Stimulated activated CD8-positive, alpha-beta memory T cell treated with anti-CD3 and anti-CD28 coated beads, Interleukin-12 subunit alpha, Interleukin-12 subunit beta, amount 100 ng/mL, for 24 hours (primary cell): ENCODE data around the gene ZFYVE21.

Experiments used
- DNase-seq: peaks from one replicate; pipeline ENCODE4 v3.0.0-alpha.2; 2020; ENCODE audit errors: extremely low read depth

The ZFYVE21 gene

GRCh38 chr14:103737432-103738045 lies 21.9 kb downstream of the ZFYVE21 start:
- DNase-seq, result no peak

- no peak for DNase-seq
Measured at GRCh38 chr14:103738166-103738565, 22.6 kb downstream of the ZFYVE21 start.

- no peak for DNase-seq
Measured at GRCh38 chr14:103738701-103739451, 23.3 kb downstream of the ZFYVE21 start.

GRCh38 chr14:103739466-103739792 lies 23.8 kb downstream of the ZFYVE21 start:
- no peak for DNase-seq

GRCh38 chr14:103739793-103740501 lies 24.3 kb downstream of the ZFYVE21 start:
- DNase-seq, result no peak

- no peak for DNase-seq
Measured at GRCh38 chr14:103740991-103741689, 25.5 kb downstream of the ZFYVE21 start.

- no peak for DNase-seq
Measured at GRCh38 chr14:103741876-103742275, 26.3 kb downstream of the ZFYVE21 start.

GRCh38 chr14:103742499-103743255 lies 27.1 kb downstream of the ZFYVE21 start:
- DNase-seq, result no peak

- DNase-seq, result no peak
Measured at GRCh38 chr14:103743691-103744090, 28.1 kb downstream of the ZFYVE21 start.

- no peak for DNase-seq
Measured at GRCh38 chr14:103744621-103745395, 29.2 kb downstream of the ZFYVE21 start.

GRCh38 chr14:103745424-103745823 lies 29.8 kb downstream of the ZFYVE21 start:
- DNase-seq, result no peak

GRCh38 chr14:103746701-103747100 lies 31.1 kb downstream of the ZFYVE21 start:
- DNase-seq, result no peak

GRCh38 chr14:103748534-103748857 lies 32.9 kb downstream of the ZFYVE21 start:
- DNase-seq, result peak; percentile 16

- DNase-seq, result no peak
Measured at GRCh38 chr14:103749452-103749851, 33.8 kb downstream of the ZFYVE21 start.

GRCh38 chr14:103749860-103750259 lies 34.2 kb downstream of the ZFYVE21 start:
- no peak for DNase-seq

GRCh38 chr14:103753774-103754173 lies 38.2 kb downstream of the ZFYVE21 start:
- no peak for DNase-seq

- no peak for DNase-seq
Measured at GRCh38 chr14:103755060-103755459, 39.5 kb downstream of the ZFYVE21 start.

- DNase-seq, result no peak
Measured at GRCh38 chr14:103758059-103758776, 42.6 kb downstream of the ZFYVE21 start.

- no peak for DNase-seq
Measured at GRCh38 chr14:103762036-103762435, 46.4 kb downstream of the ZFYVE21 start.

GRCh38 chr14:103762541-103762940 lies 46.9 kb downstream of the ZFYVE21 start:
- no peak for DNase-seq
